Inflammatory macrophage (primary cell): Measurements from ENCODE around the gene KPTN.
A peak's percentile ranks its signal among the peaks of the same experiment; 100 is the strongest.
"Not testable (repeated sequence)": the region's sequence is repeated elsewhere in the genome, so short reads cannot be mapped to it uniquely, and the experiment has no call there.

Experiments
- DNase-seq, 2 donors: peaks; one replicate each; pipeline ENCODE4 v3.0.0-alpha.2; 2020 to 2022

Gene KPTN

DNA sequence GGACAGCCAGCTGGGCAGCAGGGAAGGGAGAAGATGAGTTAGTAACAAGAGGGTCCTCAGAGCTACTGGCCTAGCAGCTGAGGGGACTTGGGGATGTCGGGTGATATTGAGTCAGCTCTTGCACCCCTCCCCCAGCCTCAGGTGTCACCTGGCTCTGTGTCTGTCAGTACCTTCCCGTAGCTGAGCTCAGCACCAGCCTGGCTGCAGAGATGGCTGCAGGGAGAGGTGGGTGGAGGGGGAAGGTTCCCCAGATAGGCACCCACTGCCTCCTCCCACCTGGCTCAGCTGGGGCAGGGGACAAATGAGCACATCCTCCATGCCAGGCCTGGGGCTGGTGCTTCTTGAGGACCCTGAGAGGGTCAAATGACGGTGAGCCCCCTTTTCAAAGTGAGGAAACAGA lies 6.8 kb upstream of the KPTN start:
- no peak for DNase-seq

DNA sequence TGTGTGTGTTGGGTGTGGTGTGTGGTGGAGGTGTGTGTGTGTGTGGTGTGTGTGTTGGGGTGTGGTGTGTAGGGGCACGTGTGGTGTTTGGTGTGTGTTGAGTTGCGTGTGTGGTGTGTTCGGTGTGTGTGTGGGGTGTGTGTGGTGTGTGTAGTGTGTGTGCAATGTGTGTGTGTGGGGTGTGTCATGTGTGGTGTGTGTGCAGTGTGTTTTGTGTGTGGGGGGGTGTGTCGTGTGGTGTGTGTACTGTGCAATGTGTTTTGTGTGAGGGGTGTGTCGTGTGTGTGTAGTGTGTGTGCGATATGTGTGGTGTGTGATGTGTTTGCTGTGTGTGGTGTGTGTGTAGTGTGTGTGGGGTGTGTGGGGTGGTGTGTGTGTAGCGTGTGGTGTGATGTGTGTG lies 6.0 kb upstream of the KPTN start:
- no peak for DNase-seq

DNA sequence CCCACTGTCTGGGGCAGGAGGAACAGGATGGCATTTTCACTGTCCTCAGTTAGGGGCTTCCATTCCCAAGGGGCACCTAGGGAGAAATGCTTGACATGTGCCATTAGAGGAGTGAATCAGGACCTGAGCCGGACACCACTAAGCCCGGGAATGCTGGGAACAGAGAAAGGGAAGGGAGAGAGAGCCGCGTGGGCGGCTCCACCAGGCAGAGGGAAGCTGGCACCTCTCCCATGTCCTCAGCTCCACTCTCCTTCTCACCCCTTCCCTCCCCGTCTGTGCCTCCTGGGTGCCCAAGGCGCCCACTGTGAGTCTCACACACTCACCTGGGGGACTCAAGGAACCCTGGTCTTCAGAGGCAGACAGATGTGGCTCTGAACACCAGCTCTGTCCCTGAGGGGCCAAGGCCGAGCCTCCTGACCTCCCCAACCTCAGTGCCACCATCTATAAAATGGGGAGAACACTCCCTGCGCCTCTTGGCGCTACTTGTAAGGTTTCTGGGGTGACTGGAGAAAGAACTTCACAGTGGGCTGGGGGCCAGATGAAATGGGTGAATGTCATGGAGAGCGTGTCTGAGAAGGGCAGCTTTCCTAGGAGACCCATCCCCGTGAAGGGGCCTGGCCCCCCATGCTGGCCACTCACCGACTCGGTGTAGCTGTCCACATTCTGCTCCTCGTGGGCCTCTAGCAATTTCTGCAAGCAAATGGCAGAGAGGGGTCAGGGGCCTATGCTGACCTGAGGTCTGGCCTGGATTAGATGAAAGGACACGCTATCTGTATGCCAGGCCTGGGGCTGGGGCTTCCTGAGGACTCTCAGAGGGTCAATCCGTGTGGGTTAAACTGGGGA lies 5.3 kb upstream of the KPTN start:
- no peak for DNase-seq

DNA sequence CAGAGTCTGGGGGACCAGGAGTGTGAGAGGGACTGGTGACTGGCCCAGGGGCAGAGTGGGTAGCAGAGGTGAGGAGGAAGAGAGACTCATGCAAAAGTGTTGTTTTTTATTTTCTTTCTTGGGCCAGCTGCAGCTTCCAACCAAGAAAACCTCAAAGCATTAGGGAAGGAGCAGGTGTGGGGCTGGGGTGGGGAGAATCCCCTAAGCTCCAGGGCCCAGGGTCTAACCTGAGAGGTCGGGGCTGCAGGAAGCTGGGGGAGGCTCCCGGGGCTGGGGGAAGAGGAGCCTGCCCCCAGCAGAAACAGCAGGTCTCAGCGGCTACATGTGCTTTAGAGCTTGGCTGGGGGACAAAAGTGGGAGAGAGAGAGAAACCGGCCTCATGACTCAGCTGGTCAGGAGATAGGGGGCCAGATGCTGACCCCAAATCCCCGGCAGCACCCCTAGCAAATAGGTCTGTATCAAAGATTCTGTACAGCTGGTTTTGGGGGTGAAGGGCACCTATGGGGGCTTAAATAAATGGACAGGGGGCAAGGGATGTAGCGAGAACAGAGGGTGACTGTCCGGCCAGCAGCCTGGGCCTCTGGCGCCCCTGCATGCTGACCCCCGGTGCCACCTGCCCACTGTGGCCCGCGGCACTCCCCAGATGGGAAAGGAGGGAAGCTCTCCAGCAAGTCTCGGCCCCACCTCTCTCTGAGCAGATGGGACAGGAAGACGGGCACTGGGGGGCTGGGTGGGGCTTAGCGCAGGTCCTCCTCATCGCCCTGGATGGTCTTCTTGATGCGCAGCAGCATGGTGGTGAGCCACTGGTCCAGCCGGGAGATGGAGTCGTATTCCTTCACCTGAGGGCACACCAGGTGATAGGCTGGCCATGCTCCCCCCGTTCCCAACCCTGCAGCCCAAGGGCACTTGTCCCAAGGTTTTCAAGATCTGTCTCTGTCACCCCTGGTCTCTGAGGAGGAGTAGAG lies 3.8 kb upstream of the KPTN start:
- DNase-seq: no peak

DNA sequence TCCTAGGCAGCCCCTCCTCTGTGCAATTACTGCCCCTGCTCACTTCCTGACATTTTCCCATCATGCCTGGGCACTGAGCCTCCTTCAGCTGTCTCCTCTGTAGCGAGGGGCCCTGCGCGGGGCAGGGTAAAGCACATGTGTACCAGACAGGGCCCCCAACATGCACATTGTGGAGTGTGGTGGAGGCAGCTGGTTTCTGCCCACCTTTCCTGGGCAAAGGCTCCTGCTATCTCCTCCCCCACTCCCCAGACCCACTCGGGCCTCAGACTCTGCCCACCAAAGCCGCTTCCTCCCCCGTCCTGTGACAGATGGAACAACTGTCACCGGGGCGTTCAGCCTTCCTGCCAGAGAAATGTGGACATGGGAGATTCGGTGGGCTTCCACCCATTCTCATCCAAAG lies 2.9 kb upstream of the KPTN start:
- no peak for DNase-seq

DNA sequence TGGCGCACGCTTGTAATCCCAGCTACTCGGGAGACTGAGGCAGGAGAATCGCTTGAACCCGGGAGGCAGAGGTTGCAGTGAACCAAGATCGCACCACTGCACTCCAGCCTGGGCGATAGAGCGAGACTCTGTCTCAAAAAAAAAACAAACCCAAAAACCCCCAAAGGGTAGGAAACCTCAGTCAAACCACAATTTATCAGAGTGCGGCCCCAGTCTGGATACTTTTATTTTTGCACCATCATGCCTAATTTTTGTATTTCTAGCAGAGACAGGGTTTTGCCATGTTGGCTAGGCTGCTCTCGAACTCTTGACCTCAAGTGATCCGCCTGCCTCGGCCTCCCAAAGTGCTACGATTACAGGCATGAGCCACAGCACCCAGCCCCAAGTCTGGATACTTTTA lies 2.2 kb upstream of the KPTN start:
- DNase-seq: not testable (repeated sequence)

DNA sequence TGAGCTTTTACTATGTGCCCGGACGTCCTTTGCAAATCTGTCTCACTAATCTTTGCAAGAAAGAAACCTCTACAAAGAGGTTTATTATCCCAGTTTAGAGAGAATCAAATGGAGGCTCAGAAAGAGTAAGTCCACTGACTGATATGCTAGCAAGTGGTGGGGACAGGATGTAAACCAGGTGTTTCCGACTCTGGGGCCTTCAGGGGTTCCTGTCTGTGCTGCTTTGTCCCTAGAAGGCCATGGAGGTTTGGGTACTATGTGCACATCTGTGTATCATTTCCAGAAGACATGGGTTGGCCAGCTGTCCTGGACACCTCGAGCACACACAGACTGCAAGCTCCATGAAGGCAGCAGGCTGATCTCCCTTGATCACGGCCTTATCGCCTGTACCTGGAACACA lies 1.2 kb upstream of the KPTN start:
- no peak for DNase-seq

DNA sequence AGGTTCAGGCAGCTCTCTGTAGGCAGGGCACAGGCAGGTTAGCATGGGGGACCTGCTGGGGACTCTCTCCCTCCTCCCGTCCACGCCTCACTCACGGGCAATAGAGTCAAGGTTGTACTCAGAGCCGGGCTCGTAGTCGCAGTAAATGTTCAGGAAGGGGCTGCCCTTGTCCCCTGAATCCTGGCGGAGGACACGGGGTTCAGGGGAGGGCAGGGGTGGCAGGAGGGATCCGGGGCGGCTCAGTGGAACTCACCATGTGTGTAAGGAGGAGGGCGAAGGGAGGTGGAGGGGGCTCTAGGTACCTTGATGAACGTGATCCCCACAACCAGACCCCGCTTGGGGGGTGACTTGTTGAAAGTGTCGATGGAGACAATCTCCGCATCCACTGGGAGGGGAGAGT lies 819 bp downstream of the KPTN start:
- no peak for DNase-seq

DNA sequence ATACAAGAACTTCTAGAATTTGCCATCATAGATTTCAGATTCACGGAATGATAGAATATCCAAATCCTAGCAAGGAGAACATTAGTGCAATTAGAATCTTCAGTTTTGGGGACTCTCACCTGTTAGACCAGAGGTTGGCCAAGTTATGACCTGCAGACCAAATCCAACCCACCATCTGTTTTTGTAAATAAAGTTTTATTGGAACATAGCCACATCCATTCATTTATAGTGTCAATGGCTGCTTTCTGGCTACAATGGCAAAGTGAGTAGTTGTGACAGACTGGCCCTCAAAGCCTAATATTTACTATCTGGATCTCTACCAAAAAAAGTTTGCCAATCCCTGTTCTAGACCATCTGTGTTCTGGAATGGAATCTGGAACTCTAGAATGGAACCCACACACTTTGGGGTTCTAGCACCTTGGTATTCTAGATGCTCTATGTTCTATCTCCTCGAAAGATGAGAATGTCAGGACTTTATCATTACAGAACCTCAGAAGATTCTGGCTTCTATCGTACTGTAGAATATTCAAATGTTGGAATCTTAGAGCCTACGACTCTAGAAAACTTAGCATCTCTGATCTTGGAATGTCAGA lies 2.5 kb downstream of the KPTN start:
- no peak for DNase-seq

DNA sequence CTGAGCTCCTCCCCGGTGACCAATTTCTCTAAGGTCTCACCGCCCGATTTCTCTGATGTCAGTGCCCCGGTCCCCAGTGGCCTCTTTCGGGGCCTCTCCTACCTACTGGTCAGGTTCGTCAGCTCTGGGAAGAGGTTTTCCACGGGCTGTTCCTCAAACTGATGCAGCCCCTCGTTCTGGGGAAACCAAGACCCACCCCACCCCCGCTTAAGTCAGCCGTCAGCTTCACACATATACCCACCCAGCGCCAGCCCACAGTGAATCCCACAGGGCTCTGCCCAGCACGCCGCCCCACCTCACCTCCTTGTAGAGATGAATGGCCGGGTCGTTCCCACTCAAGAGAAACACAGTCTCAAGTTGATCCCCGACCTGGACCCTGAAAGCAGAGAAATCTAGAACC lies 3.4 kb downstream of the KPTN start:
- no peak for DNase-seq

DNA sequence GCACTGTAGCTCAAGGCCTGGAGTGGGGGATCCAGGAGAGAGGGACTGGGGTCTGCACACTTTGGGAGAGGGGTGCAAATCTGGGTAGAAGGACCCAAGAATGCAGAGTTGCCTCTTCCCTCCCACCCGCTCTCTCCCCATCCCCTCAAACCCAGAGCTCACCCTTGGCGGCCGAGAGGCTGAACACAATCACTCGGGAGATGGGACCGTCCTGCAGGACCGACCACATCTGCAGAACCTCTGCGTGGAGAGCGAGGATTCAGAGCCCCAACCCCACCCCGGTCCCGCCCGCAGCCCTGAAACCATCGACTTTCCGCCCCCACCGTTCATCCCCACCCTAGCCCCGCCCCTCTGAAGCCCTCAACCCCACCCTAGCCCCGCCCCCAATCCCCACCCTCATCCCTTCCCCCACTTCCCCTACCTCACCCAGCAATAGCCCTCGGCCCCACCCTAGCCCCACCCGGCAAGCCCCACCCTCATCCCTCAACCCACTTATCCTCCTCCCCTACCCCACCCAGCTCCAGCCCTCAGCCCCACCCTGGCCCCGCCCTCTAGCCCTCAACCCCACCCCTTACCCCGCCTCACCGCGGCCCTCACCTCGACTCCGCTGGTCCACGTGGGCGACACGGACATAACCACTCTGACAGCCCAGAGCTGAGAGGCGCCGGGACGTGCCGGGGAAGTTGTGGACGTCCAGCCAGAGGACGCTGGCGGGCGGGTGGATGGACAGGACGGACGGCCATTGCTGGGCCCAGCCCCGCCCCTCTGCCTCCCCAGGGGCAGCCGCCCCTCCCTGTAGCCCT lies 4.1 kb downstream of the KPTN start:
- DNase-seq: peak; percentile 13 to 59

DNA sequence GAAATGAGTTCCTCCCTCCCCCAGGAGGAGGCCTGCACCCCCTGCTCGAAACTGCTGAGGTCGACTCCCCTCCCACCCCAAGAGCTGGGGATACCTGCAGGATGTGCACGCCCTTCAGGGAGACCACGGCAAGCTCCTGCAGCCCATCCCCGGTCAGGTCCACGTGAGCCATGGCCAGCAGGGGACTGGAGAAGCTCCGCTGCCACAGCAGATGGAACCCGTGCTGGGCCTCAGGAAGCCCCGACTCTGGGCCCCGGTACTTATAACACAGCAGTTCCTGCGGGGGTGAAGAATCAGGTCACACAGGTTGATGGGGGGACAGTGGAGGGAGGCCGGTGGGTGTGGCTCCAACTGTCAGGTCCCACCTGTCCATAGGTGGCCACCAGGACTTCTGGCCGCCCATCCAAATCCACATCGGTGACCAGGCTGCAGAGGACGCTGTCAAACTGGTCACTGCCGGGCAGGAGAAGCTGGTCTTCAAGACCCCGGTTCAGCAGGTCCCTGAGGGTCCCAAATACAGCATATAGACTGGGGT lies 7.5 kb downstream of the KPTN start:
- DNase-seq: no peak

DNA sequence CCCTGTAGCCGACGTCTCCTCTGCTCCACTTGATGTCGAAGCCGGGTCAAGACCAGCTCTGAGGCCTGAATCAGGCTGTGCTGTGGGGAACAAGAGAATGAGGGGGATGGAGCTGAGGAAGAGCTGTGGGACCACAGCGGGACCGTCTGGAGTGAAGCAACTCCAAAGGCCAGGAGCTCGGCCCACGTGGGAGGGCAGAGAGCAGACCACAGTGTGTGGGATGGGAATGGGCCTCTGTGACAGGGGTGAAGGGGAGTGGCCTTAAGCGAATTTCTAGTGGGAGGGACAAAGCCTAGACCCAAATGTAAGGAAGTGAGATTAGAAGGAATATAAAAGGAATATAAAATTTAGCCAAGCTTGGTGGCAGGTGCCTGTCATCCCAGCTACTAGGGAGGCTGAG lies 8.6 kb downstream of the KPTN start:
- DNase-seq: peak; percentile 83 to 91

DNA sequence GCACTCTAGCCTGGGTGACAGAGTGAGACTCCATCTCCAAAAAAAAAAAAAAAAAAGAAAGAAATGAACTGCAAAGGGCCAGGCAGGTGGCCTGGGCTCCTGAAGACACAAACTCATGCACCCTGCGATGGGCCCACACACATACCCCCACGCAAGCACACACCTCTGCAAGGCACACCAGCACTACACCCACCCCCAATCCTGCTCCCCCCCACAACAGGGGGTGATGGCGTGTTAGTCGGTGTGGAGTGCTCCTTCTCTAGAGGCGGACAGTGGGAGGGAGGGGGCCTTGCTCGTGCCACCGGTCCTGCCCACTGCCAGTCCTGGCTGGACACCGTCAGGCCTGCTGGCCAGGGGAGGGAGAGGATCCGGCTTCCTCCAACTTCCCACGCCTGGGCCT lies 10.7 kb downstream of the KPTN start:
- DNase-seq: no peak

DNA sequence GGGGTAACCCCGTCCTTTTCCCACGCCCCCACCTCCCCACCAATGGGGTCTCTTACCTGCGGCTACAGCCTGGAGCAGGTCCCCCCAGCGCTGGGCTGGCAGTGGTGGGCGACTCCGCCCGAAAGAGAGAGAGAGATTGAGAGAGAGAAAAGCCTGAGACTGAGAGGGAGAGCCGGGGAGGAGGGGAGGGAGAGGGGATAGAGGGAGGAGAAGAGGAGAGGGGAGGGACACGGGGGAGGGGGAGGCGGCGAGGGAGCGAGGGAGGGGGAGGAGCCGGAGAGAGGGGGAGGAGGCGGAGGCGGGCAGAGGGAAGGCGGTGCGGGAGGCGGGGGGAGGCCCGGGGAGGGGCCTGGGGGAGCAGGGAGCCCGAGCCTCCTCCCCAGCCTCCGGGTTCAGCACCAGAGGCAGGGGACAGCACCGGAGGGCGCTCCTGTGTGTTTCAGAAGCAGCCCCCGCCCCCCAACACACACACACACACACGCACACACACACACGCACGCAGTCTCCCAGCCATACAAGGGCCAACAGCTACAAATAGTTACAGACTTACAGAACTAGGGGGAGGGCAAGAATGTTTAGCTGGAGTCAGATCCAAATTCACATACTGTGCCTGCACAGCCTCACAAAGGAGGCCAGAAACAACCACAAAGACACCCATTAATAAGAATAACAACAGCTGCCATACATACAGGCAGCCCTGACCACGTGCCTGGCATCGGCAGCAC lies 12.1 kb downstream of the KPTN start, which contains the start of gene SLC8A2:
TSS of gene SLC8A2 (minus strand) at position 161 of the 725 bp plus-strand sequence. CDS start 5,490 bp downstream, outside the sequence.
- DNase-seq: peak in 1 of 2 donors; percentile 34

DNA sequence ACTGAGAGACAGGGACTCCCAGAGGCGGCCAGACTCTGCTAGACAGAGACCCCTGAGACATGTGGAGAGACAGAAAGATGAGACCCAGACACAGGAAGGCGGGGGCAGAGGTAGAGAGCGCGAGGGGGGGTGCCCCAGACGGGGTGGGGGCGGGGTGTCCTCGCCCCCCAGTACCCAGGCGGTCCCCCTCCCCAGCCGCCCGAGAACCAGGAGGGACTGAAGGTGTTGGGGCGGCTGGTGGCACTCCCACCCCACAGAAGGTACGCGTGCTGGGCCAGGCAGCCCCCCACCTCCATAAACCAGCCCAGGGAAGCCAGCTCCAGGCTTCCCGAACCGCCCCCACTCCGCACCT lies 12.7 kb downstream of the KPTN start:
- no peak for DNase-seq

DNA sequence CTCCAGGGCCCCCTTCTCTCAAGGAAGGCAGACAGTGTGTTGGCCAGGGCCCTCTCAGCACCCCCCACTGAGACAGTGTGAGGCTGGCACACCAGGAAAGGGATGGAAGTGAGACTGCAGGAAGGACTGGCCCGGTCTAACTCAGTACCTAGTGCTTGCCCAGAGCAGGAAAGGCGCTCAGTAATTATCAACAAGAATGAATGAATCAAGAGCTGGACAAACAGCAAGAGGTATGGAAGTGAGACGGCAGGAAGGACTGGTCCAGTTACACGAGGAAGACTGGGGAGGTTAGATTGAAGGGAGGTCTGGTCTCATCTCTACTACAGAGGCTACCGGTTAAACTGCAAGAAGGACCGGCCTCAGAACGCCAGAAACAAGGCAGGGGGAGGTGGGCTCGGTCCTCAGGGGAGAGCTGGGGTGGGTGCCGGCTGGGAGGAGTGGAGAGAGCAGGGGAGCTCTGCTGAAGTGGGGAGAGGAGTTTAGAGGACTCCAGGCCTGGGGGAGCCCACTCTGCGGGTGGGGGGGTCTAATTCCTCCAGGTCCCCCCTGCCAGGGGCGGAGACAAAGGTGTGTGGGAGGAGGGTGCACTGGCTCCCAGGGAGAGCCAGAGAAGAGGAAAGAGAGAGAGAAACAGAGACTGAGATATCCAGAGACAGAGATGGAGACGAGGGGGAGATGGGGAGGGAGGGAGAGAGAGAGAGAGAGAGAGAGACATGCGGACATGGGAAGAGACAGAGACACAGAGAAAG lies 13.4 kb downstream of the KPTN start:
- no peak for DNase-seq

DNA sequence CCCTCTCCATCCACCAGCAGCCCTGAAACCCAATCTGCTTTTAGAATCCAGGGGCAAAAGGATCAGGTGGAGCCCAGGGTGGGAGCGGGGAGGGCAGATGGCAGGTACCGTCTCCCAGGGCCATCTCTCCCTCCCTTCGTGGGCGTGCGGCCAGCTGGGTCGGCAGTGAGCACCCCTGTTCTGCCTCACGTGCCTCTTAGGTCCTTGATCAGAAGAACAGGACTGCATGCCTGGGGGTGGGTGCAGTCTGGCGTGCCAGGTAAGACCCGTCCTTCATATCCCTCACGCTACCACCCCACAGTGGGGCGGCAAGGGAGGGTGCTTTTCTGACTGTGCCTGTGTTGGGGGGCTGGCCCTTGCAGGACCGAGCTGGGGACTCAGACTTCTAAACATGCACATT lies 14.3 kb downstream of the KPTN start:
- no peak for DNase-seq

DNA sequence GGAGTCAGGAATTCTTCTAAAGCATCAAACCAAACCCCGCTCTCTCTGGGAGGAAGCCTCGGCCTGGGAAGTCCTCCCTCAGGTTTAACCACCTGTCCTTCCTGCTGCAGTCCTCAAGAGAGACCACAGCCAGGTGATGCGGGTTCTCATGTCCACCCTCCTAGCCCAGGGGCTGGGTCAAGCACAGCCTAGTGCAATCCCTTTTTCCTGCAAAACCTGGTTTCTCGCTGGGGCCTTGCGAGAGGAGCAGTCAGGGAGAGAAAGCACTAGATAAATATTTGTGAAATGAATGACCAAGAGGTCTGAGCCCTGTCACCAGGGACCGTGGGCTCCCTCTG lies 14.7 kb downstream of the KPTN start:
- no peak for DNase-seq

DNA sequence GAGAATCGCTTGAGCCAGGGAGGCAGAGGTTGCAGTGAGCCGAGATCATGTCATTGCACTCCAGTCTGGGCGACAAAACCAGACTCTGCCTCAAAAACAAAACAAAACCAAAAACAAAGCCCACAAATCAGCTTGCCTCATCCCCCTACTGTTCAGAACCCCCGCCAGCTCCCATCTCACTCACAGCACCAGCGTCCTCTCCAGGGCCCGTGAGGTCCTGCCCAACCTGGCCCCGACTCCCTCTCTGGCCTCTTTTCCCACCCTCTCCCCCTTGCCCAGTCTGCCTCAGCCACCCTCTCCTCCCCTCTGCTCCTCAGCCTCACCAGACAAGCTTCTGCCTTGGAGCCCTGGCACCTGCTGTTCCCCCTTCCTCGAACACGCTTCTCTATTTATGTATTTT lies 16.1 kb downstream of the KPTN start:
- no peak for DNase-seq

DNA sequence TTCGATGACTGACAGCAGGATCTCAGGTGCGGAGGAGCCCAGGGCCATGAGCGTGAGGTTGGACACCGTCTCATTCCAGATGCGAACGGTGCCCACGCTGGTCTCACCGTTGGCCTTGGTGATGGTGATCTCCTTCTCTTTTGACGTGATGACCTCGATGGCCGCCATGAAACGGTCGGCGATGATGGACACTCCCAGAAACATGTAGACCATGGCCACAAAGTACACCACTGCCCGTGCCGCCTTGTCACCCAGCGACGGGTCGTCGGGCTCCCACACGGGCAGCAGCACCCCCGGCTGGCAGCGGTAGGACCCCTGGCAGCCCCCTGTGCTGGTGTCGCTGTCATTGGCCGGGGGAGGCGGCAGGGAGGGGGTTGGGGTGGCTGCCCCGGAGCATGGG lies 18.1 kb downstream of the KPTN start:
- DNase-seq: no peak
